ENCODE results near the gene MDM4.

Gene MDM4

GRCh38 chr1:204599098-204599497, 82.9 kb downstream of the MDM4 start:
- Histone ChIP-seq H3K23ac (ENCODE audit: low read depth, low read length, poor library complexity) (no peak overlapping the region), H3K27ac (replicated peaks; ENCODE audit: low read length) (no peak overlapping the region), H3K9me3 (replicated peaks in 1 of 2; ENCODE audit: control insufficient read depth in 2 of 2, insufficient read depth in 1 of 2, low read depth in 1 of 2, low read length in 2 of 2) (no peaks in the 10 kb centered on the region), H3K36me3 (replicated peaks in 1 of 2; ENCODE audit: control insufficient read depth in 2 of 2, insufficient read depth in 2 of 2, low read length in 2 of 2) (no peaks in the 10 kb centered on the region), H2BK120ac (ENCODE audit: low read depth, low read length) (no peak overlapping the region), H2BK5ac (ENCODE audit: low read length) (no peak overlapping the region), H3K4me1 (ENCODE audit: control insufficient read depth in 2 of 2, insufficient read depth in 1 of 2, low read depth in 1 of 2, low read length in 2 of 2) (no peaks in the 10 kb centered on the region), H3K14ac (ENCODE audit: low read length) (no peak overlapping the region), H2BK12ac (ENCODE audit: low read length) (no peak overlapping the region), H2AK5ac (ENCODE audit: low read depth, low read length) (no peak overlapping the region), H3K4ac (ENCODE audit: low read length) (no peak overlapping the region), H3K4me3 (ENCODE audit: low read length in 2 of 2) (no peak overlapping the region), H2BK15ac (ENCODE audit: low read length) (no peak overlapping the region), H2AFZ (ENCODE audit: low read length) (no peak overlapping the region), H3K4me2 (ENCODE audit: insufficient read depth, low read length, poor library complexity, severe bottlenecking) (no peak overlapping the region), H4K91ac (ENCODE audit: low read depth, low read length, poor library complexity) (no peak overlapping the region), H3K18ac (ENCODE audit: low read length) (no peak overlapping the region), H3K27me3 (ENCODE audit: control insufficient read depth in 3 of 3, insufficient read depth in 3 of 3, low read depth in 1 of 3, low read length in 3 of 3) (peaks cover 0 to 25% (median 0%) of the 10 kb centered on the region in 3 experiments), H3K79me1 (ENCODE audit: low read depth, low read length) (no peaks in the 10 kb centered on the region), H3K9ac (ENCODE audit: low read depth, low read length, poor library complexity) (no peak overlapping the region), H4K8ac (ENCODE audit: low read depth, low read length) (no peak overlapping the region)
- WGBS, 2 donors (ENCODE audit: extremely low coverage in 2 of 2, insufficient read length in 2 of 2, insufficient replicate concordance in 1 of 2), result no CpG with 5 or more reads among the region's 8 CpGs
- no peak for DNase-seq (ENCODE audit: low spot score)

GRCh38 chr1:204599596-204599995, 83.4 kb downstream of the MDM4 start:
- DNase-seq (ENCODE audit: low spot score), result no peak
- no peak overlapping the region for H2BK120ac ChIP-seq (ENCODE audit: low read depth, low read length)
- no peak overlapping the region for H3K14ac ChIP-seq (ENCODE audit: low read length)
- H3K9me3 ChIP-seq (replicated peaks in 1 of 2; ENCODE audit: control insufficient read depth in 2 of 2, insufficient read depth in 1 of 2, low read depth in 1 of 2, low read length in 2 of 2), result no peaks in the 10 kb centered on the region
- no peaks in the 10 kb centered on the region for H3K4me1 ChIP-seq (ENCODE audit: control insufficient read depth in 2 of 2, insufficient read depth in 1 of 2, low read depth in 1 of 2, low read length in 2 of 2)
- peaks cover 0 to 25% (median 0%) of the 10 kb centered on the region in 3 experiments for H3K27me3 ChIP-seq (ENCODE audit: control insufficient read depth in 3 of 3, insufficient read depth in 3 of 3, low read depth in 1 of 3, low read length in 3 of 3)
- no peak overlapping the region for H3K23ac ChIP-seq (ENCODE audit: low read depth, low read length, poor library complexity)
- no CpG with 5 or more reads among the region's 10 CpGs for WGBS, 2 donors (ENCODE audit: extremely low coverage in 2 of 2, insufficient read length in 2 of 2, insufficient replicate concordance in 1 of 2)
- H2BK5ac ChIP-seq (ENCODE audit: low read length), result no peak overlapping the region
- no peak overlapping the region for H2BK12ac ChIP-seq (ENCODE audit: low read length)
- H3K36me3 ChIP-seq (replicated peaks in 1 of 2; ENCODE audit: control insufficient read depth in 2 of 2, insufficient read depth in 2 of 2, low read length in 2 of 2), result no peaks in the 10 kb centered on the region
- no peak overlapping the region for H2AFZ ChIP-seq (ENCODE audit: low read length)
- H2AK5ac ChIP-seq (ENCODE audit: low read depth, low read length), result no peak overlapping the region
- H4K91ac ChIP-seq (ENCODE audit: low read depth, low read length, poor library complexity), result no peak overlapping the region
- H3K18ac ChIP-seq (ENCODE audit: low read length), result no peak overlapping the region
- H2BK15ac ChIP-seq (ENCODE audit: low read length), result no peak overlapping the region
- H3K4me2 ChIP-seq (ENCODE audit: insufficient read depth, low read length, poor library complexity, severe bottlenecking), result no peak overlapping the region
- no peaks in the 10 kb centered on the region for H3K79me1 ChIP-seq (ENCODE audit: low read depth, low read length)
- H3K9ac ChIP-seq (ENCODE audit: low read depth, low read length, poor library complexity), result no peak overlapping the region
- H3K4ac ChIP-seq (ENCODE audit: low read length), result no peak overlapping the region
- no peak overlapping the region for H4K8ac ChIP-seq (ENCODE audit: low read depth, low read length)
- no peak overlapping the region for H3K4me3 ChIP-seq (ENCODE audit: low read length in 2 of 2)
- no peak overlapping the region for H3K27ac ChIP-seq (replicated peaks; ENCODE audit: low read length)

GRCh38 chr1:204600203-204600602, 84.0 kb downstream of the MDM4 start:
- Histone ChIP-seq H2BK15ac (ENCODE audit: low read length) (no peak overlapping the region), H3K9me3 (replicated peaks in 1 of 2; ENCODE audit: control insufficient read depth in 2 of 2, insufficient read depth in 1 of 2, low read depth in 1 of 2, low read length in 2 of 2) (no peaks in the 10 kb centered on the region), H2AFZ (ENCODE audit: low read length) (no peak overlapping the region), H3K9ac (ENCODE audit: low read depth, low read length, poor library complexity) (no peak overlapping the region), H3K27me3 (ENCODE audit: control insufficient read depth in 3 of 3, insufficient read depth in 3 of 3, low read depth in 1 of 3, low read length in 3 of 3) (peaks cover 0 to 26% (median 0%) of the 10 kb centered on the region in 3 experiments), H3K4ac (ENCODE audit: low read length) (no peak overlapping the region), H2AK5ac (ENCODE audit: low read depth, low read length) (no peak overlapping the region), H2BK120ac (ENCODE audit: low read depth, low read length) (no peak overlapping the region), H3K27ac (replicated peaks; ENCODE audit: low read length) (no peak overlapping the region), H3K23ac (ENCODE audit: low read depth, low read length, poor library complexity) (no peak overlapping the region), H4K91ac (ENCODE audit: low read depth, low read length, poor library complexity) (no peak overlapping the region), H3K18ac (ENCODE audit: low read length) (no peak overlapping the region), H3K79me1 (ENCODE audit: low read depth, low read length) (no peaks in the 10 kb centered on the region), H2BK5ac (ENCODE audit: low read length) (no peak overlapping the region), H3K4me1 (ENCODE audit: control insufficient read depth in 2 of 2, insufficient read depth in 1 of 2, low read depth in 1 of 2, low read length in 2 of 2) (no peaks in the 10 kb centered on the region), H4K8ac (ENCODE audit: low read depth, low read length) (no peak overlapping the region), H3K4me2 (ENCODE audit: insufficient read depth, low read length, poor library complexity, severe bottlenecking) (no peak overlapping the region), H2BK12ac (ENCODE audit: low read length) (no peak overlapping the region), H3K36me3 (replicated peaks in 1 of 2; ENCODE audit: control insufficient read depth in 2 of 2, insufficient read depth in 2 of 2, low read length in 2 of 2) (no peaks in the 10 kb centered on the region), H3K14ac (ENCODE audit: low read length) (no peak overlapping the region), H3K4me3 (ENCODE audit: low read length in 2 of 2) (no peak overlapping the region)
- no CpG with 5 or more reads among the region's 5 CpGs for WGBS, 2 donors (ENCODE audit: extremely low coverage in 2 of 2, insufficient read length in 2 of 2, insufficient replicate concordance in 1 of 2)
- no peak for DNase-seq (ENCODE audit: low spot score)

- Histone ChIP-seq H3K4me3 (ENCODE audit: low read length in 2 of 2) (no peak overlapping the region), H3K27ac (replicated peaks; ENCODE audit: low read length) (no peak overlapping the region), H3K4me1 (ENCODE audit: control insufficient read depth in 2 of 2, insufficient read depth in 1 of 2, low read depth in 1 of 2, low read length in 2 of 2) (no peaks in the 10 kb centered on the region), H3K9ac (ENCODE audit: low read depth, low read length, poor library complexity) (no peak overlapping the region), H3K14ac (ENCODE audit: low read length) (no peak overlapping the region), H2BK120ac (ENCODE audit: low read depth, low read length) (no peak overlapping the region), H3K27me3 (ENCODE audit: control insufficient read depth in 3 of 3, insufficient read depth in 3 of 3, low read depth in 1 of 3, low read length in 3 of 3) (peaks cover 0 to 33% (median 0%) of the 10 kb centered on the region in 3 experiments), H3K18ac (ENCODE audit: low read length) (no peak overlapping the region), H4K91ac (ENCODE audit: low read depth, low read length, poor library complexity) (no peak overlapping the region), H2AFZ (ENCODE audit: low read length) (no peak overlapping the region), H3K79me1 (ENCODE audit: low read depth, low read length) (no peaks in the 10 kb centered on the region), H3K36me3 (replicated peaks in 1 of 2; ENCODE audit: control insufficient read depth in 2 of 2, insufficient read depth in 2 of 2, low read length in 2 of 2) (no peaks in the 10 kb centered on the region), H2BK12ac (ENCODE audit: low read length) (no peak overlapping the region), H2BK5ac (ENCODE audit: low read length) (no peak overlapping the region), H3K4ac (ENCODE audit: low read length) (no peak overlapping the region), H2AK5ac (ENCODE audit: low read depth, low read length) (no peak overlapping the region), H2BK15ac (ENCODE audit: low read length) (no peak overlapping the region), H4K8ac (ENCODE audit: low read depth, low read length) (no peak overlapping the region), H3K4me2 (ENCODE audit: insufficient read depth, low read length, poor library complexity, severe bottlenecking) (no peak overlapping the region), H3K23ac (ENCODE audit: low read depth, low read length, poor library complexity) (no peak overlapping the region), H3K9me3 (replicated peaks in 1 of 2; ENCODE audit: control insufficient read depth in 2 of 2, insufficient read depth in 1 of 2, low read depth in 1 of 2, low read length in 2 of 2) (no peaks in the 10 kb centered on the region)
- no peak for DNase-seq (ENCODE audit: low spot score)
- no CpG with 5 or more reads among the region's 4 CpGs for WGBS, 2 donors (ENCODE audit: extremely low coverage in 2 of 2, insufficient read length in 2 of 2, insufficient replicate concordance in 1 of 2)
Observed at GRCh38 chr1:204600968-204601367, 84.8 kb downstream of the MDM4 start.
